Karpas-422 (cell line): ENCODE results near the gene CROCC2. TPM values are rescaled to one million over a fixed set of nuclear protein-coding genes. Genes with fewer than 3 reads are reported as not detected.

Experiments used
- DNase-seq: peaks from one replicate; pipeline ENCODE4 v3.0.0-alpha.2; 2015
- H2AFZ ChIP-seq: fragments of 200-600 bp; sonication (generic); 2 replicates; pipeline ENCODE4 v1.6.1; 2014; ENCODE audit warnings: antibody characterized with exemption, low read length, mixed read lengths
- H3K27ac ChIP-seq: fragments of 200-600 bp; sonication (generic); 2 replicates; pipeline ENCODE4 v1.5.1; 2014; ENCODE audit warnings: mild to moderate bottlenecking, low read length, moderate library complexity
- H3K27me3 ChIP-seq: fragments of 200-600 bp; sonication (generic); 2 replicates; pipeline ENCODE4 v1.6.1; 2014; ENCODE audit warnings: low read length, mixed read lengths
- H3K36me3 ChIP-seq: fragments of 200-600 bp; sonication (generic); 2 replicates; pipeline ENCODE4 v1.6.1; 2014; ENCODE audit warnings: low read length, mixed read lengths; ENCODE audit not compliant: insufficient read depth
- H3K4me1 ChIP-seq: fragments of 200-600 bp; sonication (generic); 2 replicates; pipeline ENCODE4 v1.6.1; 2014; ENCODE audit warnings: mild to moderate bottlenecking, low read length, mixed read lengths
- H3K4me2 ChIP-seq: fragments of 200-600 bp; sonication (generic); 2 replicates; pipeline ENCODE4 v1.6.1; 2014; ENCODE audit warnings: low read length, low read depth, mild to moderate bottlenecking; ENCODE audit not compliant: poor library complexity, severe bottlenecking
- H3K4me3 ChIP-seq: fragments of 200-600 bp; sonication (generic); 2 replicates; pipeline ENCODE4 v1.5.1; 2014; ENCODE audit warnings: mild to moderate bottlenecking, antibody characterized with exemption, low read length, mixed read lengths
- H3K79me2 ChIP-seq: fragments of 200-600 bp; sonication (generic); 2 replicates; pipeline ENCODE4 v1.6.1; 2014; ENCODE audit warnings: mild to moderate bottlenecking, low read length, mixed read lengths
- H3K9ac ChIP-seq: fragments of 200-600 bp; sonication (generic); 2 replicates; pipeline ENCODE4 v1.6.0; 2014; ENCODE audit warnings: low read length
- H3K9me2 ChIP-seq: fragments of 200-600 bp; sonication (generic), shearing (Covaris generic); replicated peaks from 2 replicates; pipeline ENCODE4 v1.6.0; 2014; ENCODE audit warnings: mild to moderate bottlenecking, low read length, moderate library complexity; ENCODE audit not compliant: insufficient read depth
- H3K9me3 ChIP-seq: fragments of 300-700, 200-600 bp; sonication (generic); 2 replicates; pipeline ENCODE4 v1.6.1; 2014; ENCODE audit warnings: low read length, mixed read lengths
- H4K20me1 ChIP-seq: fragments of 200-600 bp; sonication (generic); 2 replicates; pipeline ENCODE4 v1.6.1; 2014; ENCODE audit warnings: mild to moderate bottlenecking, antibody characterized with exemption, low read length, low read depth; ENCODE audit not compliant: insufficient read depth
- total RNA-seq: library from RNA; depleted of rRNA; stranded (reverse); fragments of >200 nt; shearing (Covaris generic); gene quantifications from 2 replicates; pipeline ENCODE4 v1.2.3, GENCODE V29; 2014; ENCODE audit warnings: low replicate concordance

CROCC2 gene
- total RNA-seq, 1 experiment from 2014 or later, result not detected

- Histone ChIP-seq H3K4me2 (no peak overlapping the region), H3K36me3 (no peaks in the 10 kb centered on the region), H3K27ac (no peak overlapping the region), H3K9me3 (no peaks in the 10 kb centered on the region), H3K9me2 (no peaks in the 10 kb centered on the region), H3K4me1 (no peaks in the 10 kb centered on the region), H3K4me3 (no peak overlapping the region), H3K9ac (no peak overlapping the region), H3K79me2 (no peaks in the 10 kb centered on the region), H3K27me3 (no peaks in the 10 kb centered on the region), H4K20me1 (no peaks in the 10 kb centered on the region), H2AFZ (no peak overlapping the region)
- no peak for DNase-seq
Measured at GRCh38 chr2:240996161-240996833, 90.2 kb downstream of the CROCC2 start.

GRCh38 chr2:240996834-240997140 lies 90.7 kb downstream of the CROCC2 start:
- Histone ChIP-seq H3K4me3 (no peak overlapping the region), H3K27ac (no peak overlapping the region), H3K36me3 (no peaks in the 10 kb centered on the region), H3K9me2 (no peaks in the 10 kb centered on the region), H3K27me3 (no peaks in the 10 kb centered on the region), H4K20me1 (no peaks in the 10 kb centered on the region), H3K79me2 (no peaks in the 10 kb centered on the region), H3K9ac (no peak overlapping the region), H2AFZ (no peak overlapping the region), H3K4me2 (no peak overlapping the region), H3K9me3 (no peaks in the 10 kb centered on the region), H3K4me1 (no peaks in the 10 kb centered on the region)
- DNase-seq, result no peak

DNA sequence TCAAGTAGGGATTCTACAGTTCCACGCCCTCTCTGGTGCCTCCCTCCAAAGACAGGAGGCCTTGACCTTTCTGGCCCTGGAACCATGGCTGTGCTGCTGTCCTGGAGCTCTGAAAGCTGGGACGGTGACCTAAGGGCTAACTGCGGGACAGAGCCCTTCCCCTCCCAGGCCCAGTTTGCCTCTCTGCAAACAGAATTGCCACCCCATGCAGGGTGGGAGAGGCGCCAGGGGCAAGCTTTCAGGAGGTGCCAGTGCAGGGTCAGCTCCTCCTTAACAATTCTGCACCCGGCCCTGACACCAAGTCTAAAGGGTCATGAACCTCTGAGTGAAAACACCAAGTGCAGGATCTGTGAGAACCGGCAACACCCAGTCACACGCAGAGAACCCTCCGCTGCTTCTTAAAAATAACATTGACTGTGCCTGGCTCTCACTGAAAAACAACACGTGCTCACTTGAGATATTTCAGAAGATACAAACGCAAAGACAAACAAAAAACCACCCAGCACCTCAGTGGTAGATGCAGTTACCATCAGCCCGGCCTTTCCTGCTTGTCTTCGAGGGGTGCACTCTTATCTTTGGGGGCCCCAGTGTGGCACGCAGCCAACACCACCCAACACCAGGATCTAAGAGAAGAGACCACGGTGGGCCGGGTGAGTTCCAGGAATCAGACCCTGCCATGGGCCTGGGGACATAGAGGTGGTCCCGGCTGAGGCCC lies 91.2 kb downstream of the CROCC2 start:
- Histone ChIP-seq H3K27me3 (no peaks in the 10 kb centered on the region), H3K36me3 (no peaks in the 10 kb centered on the region), H2AFZ (no peak overlapping the region), H3K27ac (no peak overlapping the region), H4K20me1 (no peaks in the 10 kb centered on the region), H3K4me1 (no peaks in the 10 kb centered on the region), H3K9ac (no peak overlapping the region), H3K79me2 (no peaks in the 10 kb centered on the region), H3K4me2 (no peak overlapping the region), H3K9me2 (no peaks in the 10 kb centered on the region), H3K4me3 (no peak overlapping the region), H3K9me3 (no peaks in the 10 kb centered on the region)
- no peak for DNase-seq

- DNase-seq, result no peak
- Histone ChIP-seq H2AFZ (no peak within 1 kb of the TSS), H4K20me1 (no peaks in the 10 kb centered on the region), H3K9ac (no peak within 1 kb of the TSS), H3K4me1 (no peaks in the 10 kb centered on the region), H3K79me2 (no peaks in the 10 kb centered on the region), H3K4me3 (no peak within 1 kb of the TSS), H3K9me3 (no peaks in the 10 kb centered on the region; the same call in 1 of the 2 replicates), H3K27ac (no peak within 1 kb of the TSS), H3K36me3 (no peaks in the 10 kb centered on the region), H3K9me2 (no peaks in the 10 kb centered on the region), H3K27me3 (no peaks in the 10 kb centered on the region), H3K4me2 (no peak within 1 kb of the TSS)
Measured at GRCh38 chr2:240997856-240998705, 91.9 kb downstream of the CROCC2 start, which contains the start of gene SNED1. TSS of gene SNED1 (plus strand) at chr2:240998618. CDS start at chr2:240998838, 220 bp downstream.

DNA sequence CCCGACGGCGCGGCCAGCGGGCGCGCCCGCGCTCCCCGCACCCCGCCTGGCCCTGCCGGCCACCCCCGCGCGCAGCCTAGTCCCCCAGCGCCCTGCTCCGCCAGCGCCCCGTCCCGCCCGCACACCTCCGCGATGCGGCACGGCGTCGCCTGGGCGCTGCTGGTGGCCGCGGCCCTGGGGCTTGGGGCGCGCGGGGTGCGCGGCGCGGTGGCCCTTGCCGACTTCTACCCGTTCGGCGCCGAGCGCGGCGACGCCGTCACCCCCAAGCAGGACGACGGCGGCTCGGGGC lies 92.5 kb downstream of the CROCC2 start:
- no peaks in the 10 kb centered on the region for H3K36me3 ChIP-seq
- no peak for DNase-seq
- H3K4me2 ChIP-seq, result no peak overlapping the region
- no peaks in the 10 kb centered on the region for H3K79me2 ChIP-seq
- no peak overlapping the region for H3K4me3 ChIP-seq
- H2AFZ ChIP-seq, result no peak overlapping the region
- H3K9me3 ChIP-seq, result peaks cover 2% of the 10 kb centered on the region; the same call in 1 of the 2 replicates
- no peak overlapping the region for H3K27ac ChIP-seq
- H4K20me1 ChIP-seq, result no peaks in the 10 kb centered on the region
- H3K27me3 ChIP-seq, result no peaks in the 10 kb centered on the region
- no peak overlapping the region for H3K9ac ChIP-seq
- no peaks in the 10 kb centered on the region for H3K4me1 ChIP-seq
- no peaks in the 10 kb centered on the region for H3K9me2 ChIP-seq

- no peak overlapping the region for H2AFZ ChIP-seq
- H3K27me3 ChIP-seq, result no peaks in the 10 kb centered on the region
- no peak overlapping the region for H3K9ac ChIP-seq
- no peak for DNase-seq
- H3K27ac ChIP-seq, result no peak overlapping the region
- no peaks in the 10 kb centered on the region for H3K79me2 ChIP-seq
- H3K36me3 ChIP-seq, result no peaks in the 10 kb centered on the region
- peaks cover 8% of the 10 kb centered on the region; the same call in 1 of the 2 replicates for H3K9me3 ChIP-seq
- H3K9me2 ChIP-seq, result no peaks in the 10 kb centered on the region
- H3K4me1 ChIP-seq, result no peaks in the 10 kb centered on the region
- no peak overlapping the region for H3K4me2 ChIP-seq
- no peak overlapping the region for H3K4me3 ChIP-seq
- H4K20me1 ChIP-seq, result no peaks in the 10 kb centered on the region
Measured at GRCh38 chr2:240998995-240999791, 93.1 kb downstream of the CROCC2 start.

DNA sequence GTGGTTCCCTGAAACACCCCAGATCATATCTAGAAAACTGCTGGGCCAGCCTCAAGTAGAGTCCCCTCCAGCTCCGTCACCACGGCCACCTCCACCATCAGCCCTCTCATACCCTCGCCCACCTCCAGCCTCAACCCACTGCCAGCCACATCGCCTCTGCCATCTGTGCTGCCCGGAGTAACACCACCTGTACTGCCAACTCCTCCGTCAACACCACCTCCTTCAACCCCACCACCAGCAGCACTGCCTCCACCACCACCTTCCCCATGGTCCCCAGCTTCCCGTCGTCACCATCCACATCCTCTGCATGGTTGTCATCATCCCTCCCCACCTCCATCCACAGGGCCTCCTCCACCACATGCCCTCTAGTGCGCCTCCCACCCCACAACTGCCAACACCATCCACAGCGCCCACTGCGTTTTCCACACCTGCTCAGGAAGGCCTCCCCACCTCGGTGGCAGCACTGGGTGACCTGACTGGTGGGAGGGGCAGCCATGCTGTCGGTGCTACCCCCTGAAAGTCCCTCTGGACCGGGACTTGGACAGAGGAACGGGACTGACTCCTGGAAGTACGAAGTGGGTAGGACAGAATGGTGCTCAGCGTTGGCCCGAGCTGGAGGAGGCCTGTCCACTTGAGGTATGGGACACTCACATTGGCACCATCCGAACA lies 93.9 kb downstream of the CROCC2 start:
- H3K9ac ChIP-seq, result no peak overlapping the region
- no peaks in the 10 kb centered on the region for H3K27me3 ChIP-seq
- no peaks in the 10 kb centered on the region for H3K9me2 ChIP-seq
- H3K4me2 ChIP-seq, result no peak overlapping the region
- peaks cover 8% of the 10 kb centered on the region; the same call in 1 of the 2 replicates for H3K9me3 ChIP-seq
- no peaks in the 10 kb centered on the region for H3K79me2 ChIP-seq
- no peaks in the 10 kb centered on the region for H3K36me3 ChIP-seq
- no peak overlapping the region for H3K4me3 ChIP-seq
- no peaks in the 10 kb centered on the region for H4K20me1 ChIP-seq
- no peak overlapping the region for H2AFZ ChIP-seq
- H3K4me1 ChIP-seq, result no peaks in the 10 kb centered on the region
- no peak for DNase-seq
- no peak overlapping the region for H3K27ac ChIP-seq
